PC-9 (cell line): Measurements from ENCODE around the gene CADM1. TPM values are rescaled to one million over a fixed set of nuclear protein-coding genes. Genes with fewer than 3 reads are reported as not detected.

Source experiments
- BruUV-seq: library from RNA; stranded (reverse); fragments of 400-500 nt; replicated peaks from 2 replicates; lab custom pipeline; 2021; lab: Mats Ljungman, UMichigan
- CTCF ChIA-PET: fragments of 300-600 bp; sonication (Branson Sonifier 250); formaldehyde crosslinking; loops from one replicate; lab custom pipeline; 2022; ENCODE audit warnings: antibody characterized with exemption; lab: Charles Lee
- POLR2A ChIA-PET: fragments of 300-600 bp; sonication (Branson Sonifier 250); formaldehyde crosslinking; loops from one replicate; lab custom pipeline; 2022; ENCODE audit warnings: antibody characterized with exemption; ENCODE audit not compliant: unreplicated experiment; lab: Charles Lee
- DNase-seq, 2 experiments: peaks; one replicate each; pipeline versions ENCODE4 v3.0.0 to v3.0.0-alpha.2; 2015 to 2022; ENCODE audit warnings: mixed read lengths in 1 of 2
- H2AFZ ChIP-seq: fragments of 200-600 bp; sonication (generic); 2 replicates; pipeline ENCODE4 v1.8.1; 2017; ENCODE audit warnings: antibody characterized with exemption
- H3F3A ChIP-seq: fragments of 200-600 bp; sonication (generic); 2 replicates; pipeline ENCODE4 v1.8.1; 2017; ENCODE audit warnings: antibody characterized with exemption, mild to moderate bottlenecking, low read depth; ENCODE audit not compliant: insufficient read depth
- H3K27ac ChIP-seq: fragments of 200-600 bp; sonication (generic); 2 replicates; pipeline ENCODE4 v1.6.1; 2016; ENCODE audit warnings: mixed run types
- H3K27me3 ChIP-seq: fragments of 200-600 bp; sonication (generic); 2 replicates; pipeline ENCODE4 v1.6.1; 2016; ENCODE audit warnings: low read depth, mixed run types; ENCODE audit not compliant: insufficient read depth
- H3K36me3 ChIP-seq: fragments of 200-600 bp; sonication (generic); 2 replicates; pipeline ENCODE4 v1.6.1; 2016; ENCODE audit warnings: low read depth, mixed run types
- H3K4me1 ChIP-seq: fragments of 200-600 bp; sonication (generic); replicated peaks from 2 replicates; pipeline ENCODE4 v1.6.1; 2016; ENCODE audit warnings: mixed run types; ENCODE audit not compliant: insufficient read depth
- H3K4me2 ChIP-seq: fragments of 200-600 bp; sonication (generic); 2 replicates; pipeline ENCODE4 v1.6.1; 2017; ENCODE audit warnings: mixed run types
- H3K4me3 ChIP-seq: fragments of 200-600 bp; sonication (generic); 2 replicates; pipeline ENCODE4 v1.6.1; 2016; ENCODE audit warnings: mixed run types
- H3K79me2 ChIP-seq: fragments of 200-600 bp; sonication (generic); 2 replicates; pipeline ENCODE4 v1.6.1; 2017; ENCODE audit warnings: low read depth, mixed run types
- H3K9me2 ChIP-seq: fragments of 200-600 bp; sonication (generic); 2 replicates; pipeline ENCODE4 v1.8.1; 2017; ENCODE audit warnings: mild to moderate bottlenecking; ENCODE audit not compliant: insufficient read depth
- H3K9me3 ChIP-seq: fragments of 200-600 bp; sonication (generic); 2 replicates; pipeline ENCODE4 v1.8.1; 2016; ENCODE audit warnings: low read depth; ENCODE audit not compliant: insufficient read depth
- H4K20me1 ChIP-seq: fragments of 200-600 bp; sonication (generic); 2 replicates; pipeline ENCODE4 v1.8.1; 2017; ENCODE audit not compliant: insufficient read depth
- CTCF ChIP-seq: fragments of 200-600 bp; sonication (generic); conservative IDR thresholded peaks from 2 replicates; pipeline ENCODE4 v1.6.1; 2017; ENCODE audit warnings: mixed run types, antibody characterized with exemption, mild to moderate bottlenecking, moderate library complexity
- EZH2 ChIP-seq: fragments of 200-600 bp; sonication (generic); IDR thresholded peaks from 2 replicates; pipeline ENCODE4 v1.8.0; 2017; ENCODE audit warnings: antibody characterized with exemption, low read depth
- intact Hi-C: fragments of 100-400 bp; cut with micrococcal nuclease; formaldehyde crosslinking; loops from one replicate; pipeline ENCODE4 v1.10.0; 2022; ENCODE audit not compliant: unreplicated experiment
- total RNA-seq: library from RNA; stranded (reverse); gene quantifications from 2 replicates; pipeline ENCODE4 v1.2.3, GENCODE V29; 2021

CADM1 gene
- total RNA-seq, 1 experiment from 2014 or later, result not detected

- Histone ChIP-seq H3K4me2 (no peak overlapping the region), H3K9me2 (no peaks in the 10 kb centered on the region), H3K9me3 (no peaks in the 10 kb centered on the region), H2AFZ (no peak overlapping the region), H3K4me3 (no peak overlapping the region), H3F3A (no peaks in the 10 kb centered on the region), H3K27ac (no peak overlapping the region), H4K20me1 (no peaks in the 10 kb centered on the region), H3K36me3 (no peaks in the 10 kb centered on the region), H3K27me3 (peaks cover 29% of the 10 kb centered on the region), H3K79me2 (no peaks in the 10 kb centered on the region), H3K4me1 (no peaks in the 10 kb centered on the region)
- intact Hi-C loops, result no loop called here
- ChIA-PET POLR2A (no interaction called here), CTCF (no interaction called here)
- DNase-seq, result no peak
- no TSS peak for BruUV-seq
- TF ChIP-seq CTCF, result no peak
- no peak for TF ChIP-seq EZH2
Measured at GRCh38 chr11:115418626-115419025, 85.6 kb downstream of the CADM1 start.

- Histone ChIP-seq H3K4me3 (no peak overlapping the region), H3K27me3 (peaks cover 24% of the 10 kb centered on the region), H3K9me2 (no peaks in the 10 kb centered on the region), H3K27ac (no peak overlapping the region), H3K36me3 (no peaks in the 10 kb centered on the region), H3K9me3 (no peaks in the 10 kb centered on the region), H3K4me2 (no peak overlapping the region), H4K20me1 (no peaks in the 10 kb centered on the region), H3K4me1 (no peaks in the 10 kb centered on the region), H2AFZ (no peak overlapping the region), H3F3A (no peaks in the 10 kb centered on the region), H3K79me2 (no peaks in the 10 kb centered on the region)
- BruUV-seq, result no TSS peak
- ChIA-PET POLR2A (no interaction called here), CTCF (no interaction called here)
- no peak for DNase-seq
- intact Hi-C loops, result no loop called here
- TF ChIP-seq CTCF, result no peak
- no peak for TF ChIP-seq EZH2
Measured at GRCh38 chr11:115418081-115418480, 86.1 kb downstream of the CADM1 start.

- no peaks in the 10 kb centered on the region for H4K20me1 ChIP-seq
- no peaks in the 10 kb centered on the region for H3F3A ChIP-seq
- ChIA-PET POLR2A (no interaction called here), CTCF (no interaction called here)
- H3K9me3 ChIP-seq, result no peaks in the 10 kb centered on the region
- no peak overlapping the region for H3K4me2 ChIP-seq
- H3K4me3 ChIP-seq, result no peak overlapping the region
- H3K27me3 ChIP-seq, result peaks cover 13% of the 10 kb centered on the region
- TF ChIP-seq EZH2, result no peak
- no peak for TF ChIP-seq CTCF
- BruUV-seq, result no TSS peak
- no peak for DNase-seq
- no peaks in the 10 kb centered on the region for H3K9me2 ChIP-seq
- intact Hi-C loops, result no loop called here
- no peaks in the 10 kb centered on the region for H3K36me3 ChIP-seq
- H3K4me1 ChIP-seq, result no peaks in the 10 kb centered on the region
- no peaks in the 10 kb centered on the region for H3K79me2 ChIP-seq
- H3K27ac ChIP-seq, result no peak overlapping the region
- H2AFZ ChIP-seq, result no peak overlapping the region
Measured at GRCh38 chr11:115411120-115411519, 93.1 kb downstream of the CADM1 start.
